HepG2 (cell line): ENCODE results near the gene CFAP46. TPM values are rescaled to one million over a fixed set of nuclear protein-coding genes. Genes with fewer than 3 reads are reported as not detected.

Experiments
- ATAC-seq: fragments of 200-7000 bp; cut with Tn5 transposase; 3 replicates; pipeline ENCODE4 v1.9.1; 2020; ENCODE audit warnings: mild to moderate bottlenecking, moderate library complexity
- BruUV-seq: library from RNA; stranded (reverse); fragments of 400-500 nt; replicated peaks from 2 replicates; lab custom pipeline; 2021; lab: Mats Ljungman, UMichigan
- CTCF ChIA-PET: fragments of 300-600 bp; formaldehyde crosslinking; extraction: SDS; loops from one replicate; lab custom pipeline; 2021; ENCODE audit warnings: low total read pairs, inconsistent platforms, low intra/inter-chr PET ratio; lab: Yijun Ruan, JAX
- POLR2A ChIA-PET: fragments of 350-600 bp; sonication (Branson Sonifier 250); formaldehyde crosslinking; loops from one replicate; lab custom pipeline; 2020; ENCODE audit warnings: antibody characterized with exemption, inconsistent platforms; lab: Yijun Ruan, JAX
- DNase-seq: peaks from one replicate; pipeline ENCODE4 v3.0.0-alpha.2; 2015; ENCODE audit warnings: low spot score
- FAIRE-seq: peaks from 3 replicates; lab custom pipeline; 2011; peaks lifted over from hg19 to GRCh38; lab: Jason Lieb, UNC
- H2AFZ ChIP-seq: one replicate; pipeline ENCODE4 v1.6.1; 2011; ENCODE audit warnings: low read length, inconsistent platforms
- H3K27ac ChIP-seq: fragments of 300-600 bp; 3 replicates; pipeline ENCODE4 v1.8.0; 2011; ENCODE audit warnings: mixed run types, mild to moderate bottlenecking, mixed read lengths, low read length, inconsistent platforms; ENCODE audit not compliant: insufficient read depth; ENCODE audit errors: extremely low read length
- H3K27me3 ChIP-seq, 2 experiments: fragments of 200-600 bp in 1 of 2; 2 replicates in 1 of 2; 3 replicates in 1 of 2; pipeline versions ENCODE4 v1.6.0 to v1.8.0; 2011; ENCODE audit warnings: low read length in 2 of 2, mild to moderate bottlenecking in 2 of 2, moderate library complexity in 2 of 2, inconsistent platforms in 1 of 2; ENCODE audit not compliant: insufficient read depth in 2 of 2, control insufficient read depth in 1 of 2
- H3K36me3 ChIP-seq, 2 experiments: fragments of 200-600 bp in 1 of 2; replicated peaks in 1 of 2; 2 replicates in 1 of 2; 3 replicates in 1 of 2; pipeline versions ENCODE4 v1.5.1 to v1.8.0; 2011; ENCODE audit warnings: low read length in 2 of 2, inconsistent platforms in 1 of 2; ENCODE audit not compliant: insufficient read depth in 2 of 2, control insufficient read depth in 1 of 2
- H3K4me1 ChIP-seq: 2 replicates; pipeline ENCODE4 v1.5.1; 2012; ENCODE audit warnings: low read length, inconsistent platforms; ENCODE audit not compliant: insufficient read depth
- H3K4me2 ChIP-seq: 2 replicates; pipeline ENCODE4 v1.6.0; 2011; ENCODE audit warnings: low read depth, low read length, inconsistent platforms
- H3K4me3 ChIP-seq, 3 experiments: fragments of 200-600 bp in 1 of 3; sonication (generic), shearing (Covaris generic) in 1 of 3; replicated peaks in 1 of 3; 2 replicates each; pipeline ENCODE4 v1.5.1; 2011 to 2016; ENCODE audit warnings: low read length in 3 of 3, inconsistent platforms in 2 of 3, low read depth in 2 of 3, mild to moderate bottlenecking in 2 of 3, control low read depth in 1 of 3, mixed read lengths in 1 of 3; ENCODE audit not compliant: insufficient read depth in 1 of 3
- H3K79me2 ChIP-seq: one replicate; pipeline ENCODE4 v1.6.1; 2011; ENCODE audit warnings: low read length, inconsistent platforms; ENCODE audit not compliant: insufficient read depth
- H3K9ac ChIP-seq: 2 replicates; pipeline ENCODE4 v1.6.0; 2011; ENCODE audit warnings: mild to moderate bottlenecking, low read depth, low read length, inconsistent platforms; ENCODE audit not compliant: insufficient read depth
- H3K9me3 ChIP-seq: 2 replicates; pipeline ENCODE4 v1.5.1; 2012; ENCODE audit warnings: mild to moderate bottlenecking, low read length
- H4K20me1 ChIP-seq: 2 replicates; pipeline ENCODE4 v1.6.0; 2011; ENCODE audit warnings: inconsistent platforms, mild to moderate bottlenecking, low read length, moderate library complexity; ENCODE audit not compliant: insufficient read depth
- BCL6 ChIP-seq: IDR thresholded peaks from 2 replicates; pipeline ENCODE4 v1.6.1; 2016; ENCODE audit warnings: missing genetic modification reagents, missing compliant biosample characterization
- FOXA1 ChIP-seq, 2 experiments: fragments of 450-650 bp in 1 of 2; sonication (generic) in 1 of 2; formaldehyde crosslinking in 1 of 2; IDR thresholded peaks; 2 replicates each; pipeline versions ENCODE4 v1.4.0 to v1.6.1; 2016 to 2020; ENCODE audit warnings: missing genetic modification reagents in 1 of 2
- GPBP1L1 ChIP-seq: sonication (generic); formaldehyde crosslinking; IDR thresholded peaks from 2 replicates; pipeline ENCODE4 v1.5.0; 2020; ENCODE audit warnings: mild to moderate bottlenecking, missing genetic modification reagents
- KLF15 ChIP-seq: sonication (generic); formaldehyde crosslinking; IDR thresholded peaks from 2 replicates; pipeline ENCODE4 v1.8.1; 2023; ENCODE audit warnings: borderline replicate concordance, mild to moderate bottlenecking, inconsistent platforms, missing genetic modification reagents, mixed read lengths
- MXD3 ChIP-seq: IDR thresholded peaks from 2 replicates; pipeline ENCODE4 v1.6.1; 2016; ENCODE audit warnings: mild to moderate bottlenecking, missing biosample characterization, missing genetic modification reagents
- NBN ChIP-seq: fragments of 450-650 bp; conservative IDR thresholded peaks from 2 replicates; pipeline ENCODE4 v1.6.1; 2017
- ZNF546 ChIP-seq: sonication (generic); formaldehyde crosslinking; conservative IDR thresholded peaks from 2 replicates; pipeline ENCODE4 v1.8.1; 2023; ENCODE audit warnings: mild to moderate bottlenecking, missing genetic modification reagents
- ZNF687 ChIP-seq: sonication (generic); formaldehyde crosslinking; IDR thresholded peaks from 2 replicates; pipeline ENCODE4 v1.5.1; 2020; ENCODE audit warnings: mild to moderate bottlenecking, missing genetic modification reagents, moderate library complexity
- ZNF747 ChIP-seq: sonication (generic); formaldehyde crosslinking; IDR thresholded peaks from 2 replicates; pipeline ENCODE4 v1.8.1; 2023; ENCODE audit warnings: missing genetic modification reagents, mild to moderate bottlenecking, borderline replicate concordance
- WGBS: methylation state at CpG from one replicate; pipeline ENCODE4 v1.1.6; 2017; ENCODE audit warnings: low lambda C conversion rate; 5-methylcytosine and 5-hydroxymethylcytosine counted together
- in situ Hi-C: cut with HindIII; loops from 2 replicates; pipeline ENCODE4 v1.10.0; 2017; ENCODE audit warnings: low pct_unique_long_range_greater_than_20kb; ENCODE audit not compliant: extremely low pct_ligation_motif_present
- intact Hi-C: fragments of 100-400 bp; cut with micrococcal nuclease; formaldehyde crosslinking; loops from one replicate; pipeline ENCODE4 v1.10.0; 2022; ENCODE audit not compliant: unreplicated experiment
- polyA plus RNA-seq, 8 experiments: library from polyadenylated mRNA; depleted of rRNA in 3 of 8; stranded (reverse) in 7 of 8; unstranded in 1 of 8; fragments of >200 nt; fragmentation: Illumina TruSeq in 4 of 8; extraction: Trizol in 4 of 8; gene quantifications; 2 replicates each; pipeline versions ENCODE4 v1.2.1 to v1.2.3, GENCODE V29; 2011 to 2016; ENCODE audit warnings: low read depth in 4 of 8, missing spikeins in 1 of 8, mixed read lengths in 1 of 8; ENCODE audit not compliant: insufficient read depth in 1 of 8
- total RNA-seq, 5 experiments: library from RNA; depleted of rRNA; stranded (reverse); fragments of >200 nt; fragmentation: Illumina TruSeq; extraction: Trizol; gene quantifications; 2 replicates each; pipeline ENCODE4 v1.2.3, GENCODE V29; 2016; ENCODE audit warnings: low read depth in 1 of 5

The CFAP46 gene
- total and polyA plus RNA-seq, 2 of the 13 experiments (the other 11 are each of a cell fraction or from before 2014, with no cell fraction given), result 0.24 to 0.84 TPM

GRCh38 chr10:132961420-132961786 lies 19.0 kb upstream of the CFAP46 start:
- no TSS peak for BruUV-seq

More at GRCh38 chr10:132961420-132961786, 19.0 kb upstream of the CFAP46 start:
- in situ Hi-C loops, result no loop called here
- DNase-seq, result no peak
- no peak overlapping the region for H3K4me3 ChIP-seq
- 63% methylated on average over 8 of the region's 8 CpGs for WGBS
- CTCF ChIA-PET, result no interaction called here
- H4K20me1 ChIP-seq, result no peaks in the 10 kb centered on the region
- FAIRE-seq, result no peak
- no peaks in the 10 kb centered on the region for H3K36me3 ChIP-seq
- no peak for ATAC-seq
- no peak overlapping the region for H3K9ac ChIP-seq
- no peaks in the 10 kb centered on the region for H3K79me2 ChIP-seq
- H3K9me3 ChIP-seq, result no peaks in the 10 kb centered on the region
- H3K4me2 ChIP-seq, result no peak overlapping the region
- peaks cover 6% of the 10 kb centered on the region for H3K4me1 ChIP-seq
- no peak overlapping the region for H3K27ac ChIP-seq
- H2AFZ ChIP-seq, result no peak overlapping the region
- peaks cover 11 to 69% of the 10 kb centered on the region in 2 experiments; a peak in 3 of 5 replicates for H3K27me3 ChIP-seq
- intact Hi-C loops, result no loop called here
- POLR2A ChIA-PET, result no interaction called here
- TF ChIP-seq MXD3 (CRISPR knock-in tag) (no peak), NBN (no peak), KLF15 (CRISPR knock-in tag) (no peak), GPBP1L1 (CRISPR knock-in tag) (no peak), BCL6 (no peak), ZNF687 (CRISPR knock-in tag) (no peak), ZNF546 (no peak), FOXA1 (IDR thresholded peaks at IDR 0.05) (no peak), FOXA1 (CRISPR knock-in tag; IDR thresholded peaks at IDR 0.05) (no peak), ZNF747 (CRISPR knock-in tag) (no peak)
